ENCODE results near the gene B3GLCT.

DNA sequence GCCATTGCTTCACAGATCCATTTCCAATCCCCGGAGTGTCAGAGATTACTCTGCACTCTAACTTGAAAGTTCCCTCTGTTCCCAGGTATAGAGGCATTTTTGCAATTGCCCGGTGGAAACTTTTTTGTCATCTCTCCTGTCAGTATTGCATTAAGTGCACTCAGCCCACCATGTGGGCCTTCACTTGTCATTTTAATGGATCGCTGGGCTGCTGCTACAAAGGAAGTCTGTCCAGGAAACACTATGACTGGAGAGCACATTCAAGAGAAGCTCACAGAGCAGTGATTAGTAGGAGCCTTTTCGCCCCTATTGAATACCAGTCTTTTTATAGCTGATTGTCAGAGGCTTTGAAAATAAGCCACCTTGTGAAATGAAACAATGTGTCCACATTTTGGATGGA is 180.9 kb downstream of the B3GLCT start:
- TF ChIP-seq RCOR1 (conservative IDR thresholded peaks at IDR 0.05; ENCODE audit: low read depth, low read length) (no peak), YBX1 (IDR thresholded peaks at IDR 0.05) (no peak), SREBF1 (IDR thresholded peaks at IDR 0.05; ENCODE audit: low read length) (no peak), MTA3 (IDR thresholded peaks at IDR 0.05; ENCODE audit: borderline replicate concordance, low read length) (no peak), USF2 (IDR thresholded peaks at IDR 0.05; ENCODE audit: borderline replicate concordance, low read depth, low read length) (no peak), YY1 (IDR thresholded peaks at IDR 0.05; ENCODE audit: low read depth, low read length) (no peak), KAT2A (conservative IDR thresholded peaks at IDR 0.05; ENCODE audit: control insufficient read depth, low read depth, low read length) (no peak)
